GM18907 (cell line): Measurements from ENCODE around the gene ZNF25.
A peak's percentile ranks its signal among the peaks of the same experiment; 100 is the strongest.
"Not testable (repeated sequence)": the region's sequence is repeated elsewhere in the genome, so short reads cannot be mapped to it uniquely, and the experiment has no call there.

Experiments
- ATAC-seq: cut with Tn5 transposase; IDR thresholded peaks from one replicate; pipeline ENCODE4 v1.9.1; 2021; ENCODE audit warnings: mild to moderate bottlenecking, moderate library complexity; ENCODE audit not compliant: unreplicated experiment

Gene ZNF25

GRCh38 chr10:37976091-37976879 is at the start of gene ZNF25:
TSS of gene ZNF25 (minus strand) at chr10:37976647. CDS start at chr10:37971722, 4,925 bp downstream.
- peak; percentile 98 for ATAC-seq

- ATAC-seq: peak; percentile 88
Observed at GRCh38 chr10:38025283-38025682, 48.8 kb upstream of the ZNF25 start.

GRCh38 chr10:38019124-38019523 is 42.7 kb upstream of the ZNF25 start:
- ATAC-seq: not testable (repeated sequence)

GRCh38 chr10:38016354-38016753 is 39.9 kb upstream of the ZNF25 start:
- no peak for ATAC-seq

- ATAC-seq: peak; percentile 93
Observed at GRCh38 chr10:38010119-38010903, 33.9 kb upstream of the ZNF25 start, which contains the start of gene ZNF33A. TSS of gene ZNF33A (plus strand) at chr10:38010675. CDS start at chr10:38012342, 1,667 bp downstream.

GRCh38 chr10:38007991-38008390 is 31.5 kb upstream of the ZNF25 start:
- no peak for ATAC-seq

- no peak for ATAC-seq
Observed at GRCh38 chr10:38007551-38007950, 31.1 kb upstream of the ZNF25 start.

GRCh38 chr10:38003588-38003987 is 27.1 kb upstream of the ZNF25 start:
- no peak for ATAC-seq

- no peak for ATAC-seq
Observed at GRCh38 chr10:38003026-38003425, 26.6 kb upstream of the ZNF25 start.

- not testable (repeated sequence) for ATAC-seq
Observed at GRCh38 chr10:38000474-38000873, 24.0 kb upstream of the ZNF25 start.

- not testable (repeated sequence) for ATAC-seq
Observed at GRCh38 chr10:37998920-37999319, 22.5 kb upstream of the ZNF25 start.

GRCh38 chr10:37992083-37992482 is 15.6 kb upstream of the ZNF25 start:
- no peak for ATAC-seq

- ATAC-seq: no peak
Observed at GRCh38 chr10:37991655-37992054, 15.2 kb upstream of the ZNF25 start.

GRCh38 chr10:37976880-37977203 is 395 bp upstream of the ZNF25 start:
- no peak for ATAC-seq

- ATAC-seq: no peak
Observed at GRCh38 chr10:37975401-37975991, 951 bp downstream of the ZNF25 start.

- no peak for ATAC-seq
Observed at GRCh38 chr10:37972396-37972795, 4.1 kb downstream of the ZNF25 start.

GRCh38 chr10:37965006-37965405 is 11.4 kb downstream of the ZNF25 start:
- no peak for ATAC-seq

- no peak for ATAC-seq
Observed at GRCh38 chr10:37960591-37961137, 15.8 kb downstream of the ZNF25 start.

GRCh38 chr10:37957841-37958240 is 18.6 kb downstream of the ZNF25 start:
- no peak for ATAC-seq

- no peak for ATAC-seq
Observed at GRCh38 chr10:37952926-37953325, 23.5 kb downstream of the ZNF25 start.

GRCh38 chr10:37952043-37952755 is 24.2 kb downstream of the ZNF25 start:
- ATAC-seq: no peak
